ENCODE measurements around the gene TTC7B.

Gene TTC7B

DNA sequence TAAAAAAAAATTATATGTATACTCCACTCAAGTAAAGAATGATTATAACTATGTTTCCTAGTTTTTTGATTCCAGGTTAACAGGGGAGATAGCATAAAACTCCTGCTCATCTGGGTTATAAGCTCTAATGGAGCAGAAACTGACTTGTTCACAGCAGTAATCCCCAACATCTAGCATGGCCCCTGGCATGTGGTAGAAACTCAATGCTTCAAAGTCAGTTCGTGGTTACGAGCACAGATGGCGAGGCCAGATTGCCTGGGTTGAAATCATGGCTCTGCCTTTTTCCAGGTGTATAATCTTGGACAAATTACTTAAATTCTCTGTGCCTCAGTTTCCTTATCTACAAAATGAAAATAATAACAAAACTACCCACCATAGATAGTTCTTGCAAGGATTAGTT is 183.8 kb downstream of the TTC7B start:
- no peak overlapping the region for H3K4me3 ChIP-seq (ENCODE audit: low read depth, low read length)
- DNase-seq (ENCODE audit: low read depth), result no peak
- no peak for TF ChIP-seq CTCF (IDR thresholded peaks at IDR 0.05; ENCODE audit: low read depth, low read length, missing control alignments)

GRCh38 chr14:90630171-90630806 is 185.9 kb downstream of the TTC7B start:
- no peak overlapping the region for H3K4me3 ChIP-seq (ENCODE audit: low read depth, low read length)
- DNase-seq (ENCODE audit: low read depth), result no peak
- TF ChIP-seq CTCF (IDR thresholded peaks at IDR 0.05; ENCODE audit: low read depth, low read length, missing control alignments), result no peak

GRCh38 chr14:90629471-90629870 is 186.8 kb downstream of the TTC7B start:
- DNase-seq (ENCODE audit: low read depth), result no peak
- no peak overlapping the region for H3K4me3 ChIP-seq (ENCODE audit: low read depth, low read length)
- no peak for TF ChIP-seq CTCF (IDR thresholded peaks at IDR 0.05; ENCODE audit: low read depth, low read length, missing control alignments)

DNA sequence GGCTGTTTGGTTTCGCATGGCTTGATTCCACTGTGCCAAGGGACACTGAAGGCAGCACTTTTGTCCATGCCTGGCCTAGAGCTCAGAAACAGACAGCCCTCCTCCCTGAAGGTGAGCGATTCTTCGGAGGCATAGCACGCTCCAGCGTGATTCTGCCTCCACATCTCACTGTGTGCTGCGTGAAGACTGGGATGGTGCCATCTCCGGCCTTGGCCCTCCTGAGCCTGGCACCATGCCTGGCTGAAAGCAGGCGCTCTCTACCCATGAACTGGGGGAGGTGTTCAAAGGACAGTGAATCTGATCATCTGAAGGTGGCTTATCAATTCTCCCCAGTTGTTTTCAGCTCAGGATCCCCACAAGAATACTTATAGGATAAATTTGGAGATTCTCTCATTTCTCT is 187.4 kb downstream of the TTC7B start:
- TF ChIP-seq CTCF (IDR thresholded peaks at IDR 0.05; ENCODE audit: low read depth, low read length, missing control alignments), result no peak
- no peak for DNase-seq (ENCODE audit: low read depth)
- H3K4me3 ChIP-seq (ENCODE audit: low read depth, low read length), result no peak overlapping the region

DNA sequence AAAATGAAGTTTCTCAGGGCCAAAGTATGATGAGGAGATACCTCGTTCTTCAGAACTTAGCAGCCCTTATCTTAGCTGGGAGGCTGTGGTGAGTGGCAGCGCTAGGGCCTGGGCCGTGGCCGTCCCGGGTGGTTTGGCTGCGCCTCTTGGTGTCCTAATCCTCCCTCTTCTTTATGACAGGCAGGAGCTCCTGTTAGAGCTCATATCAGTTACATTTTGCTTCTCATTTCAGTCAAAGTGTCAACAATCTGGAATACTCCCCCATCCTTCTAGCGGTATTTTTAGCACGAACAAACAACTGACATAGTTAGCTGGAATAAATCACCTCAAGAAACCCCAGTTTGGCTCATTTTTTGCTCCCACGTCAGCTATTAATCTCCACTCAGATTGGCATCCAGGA is 188.8 kb downstream of the TTC7B start:
- no peak for DNase-seq (ENCODE audit: low read depth)
- no peak overlapping the region for H3K4me3 ChIP-seq (ENCODE audit: low read depth, low read length)
- no peak for TF ChIP-seq CTCF (IDR thresholded peaks at IDR 0.05; ENCODE audit: low read depth, low read length, missing control alignments)

- H3K4me3 ChIP-seq (ENCODE audit: low read depth, low read length), result no peak overlapping the region
- no peak for TF ChIP-seq CTCF (IDR thresholded peaks at IDR 0.05; ENCODE audit: low read depth, low read length, missing control alignments)
- no peak for DNase-seq (ENCODE audit: low read depth)
These were observed 189.7 kb downstream of the TTC7B start for GRCh38 chr14:90626550-90626949.

DNA sequence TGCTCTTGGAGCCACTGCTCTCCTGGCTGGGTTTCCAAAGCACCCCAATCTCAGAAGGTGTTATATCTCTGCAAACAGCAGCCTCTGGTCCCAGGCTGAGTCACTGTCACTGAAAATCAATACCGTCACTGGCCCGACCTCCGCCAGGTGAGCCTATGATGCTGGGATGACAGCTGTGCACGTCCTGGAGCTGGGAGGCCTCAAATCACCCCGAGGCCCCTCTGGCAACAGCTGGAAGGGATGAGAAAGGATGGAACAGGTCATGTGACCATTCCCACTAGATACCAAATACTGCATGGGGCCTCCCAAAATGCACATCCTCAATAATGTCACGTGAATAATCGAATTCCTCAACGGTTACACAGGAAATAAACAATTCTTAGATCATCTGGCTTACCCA is 190.8 kb downstream of the TTC7B start:
- H3K4me3 ChIP-seq (ENCODE audit: low read depth, low read length), result no peak overlapping the region
- DNase-seq (ENCODE audit: low read depth), result no peak
- no peak for TF ChIP-seq CTCF (IDR thresholded peaks at IDR 0.05; ENCODE audit: low read depth, low read length, missing control alignments)

Data from GM12864 (cell line).